ENCODE data around the gene SIGMAR1.
A peak's percentile ranks its signal among the peaks of the same experiment; 100 is the strongest.

The SIGMAR1 gene

DNA sequence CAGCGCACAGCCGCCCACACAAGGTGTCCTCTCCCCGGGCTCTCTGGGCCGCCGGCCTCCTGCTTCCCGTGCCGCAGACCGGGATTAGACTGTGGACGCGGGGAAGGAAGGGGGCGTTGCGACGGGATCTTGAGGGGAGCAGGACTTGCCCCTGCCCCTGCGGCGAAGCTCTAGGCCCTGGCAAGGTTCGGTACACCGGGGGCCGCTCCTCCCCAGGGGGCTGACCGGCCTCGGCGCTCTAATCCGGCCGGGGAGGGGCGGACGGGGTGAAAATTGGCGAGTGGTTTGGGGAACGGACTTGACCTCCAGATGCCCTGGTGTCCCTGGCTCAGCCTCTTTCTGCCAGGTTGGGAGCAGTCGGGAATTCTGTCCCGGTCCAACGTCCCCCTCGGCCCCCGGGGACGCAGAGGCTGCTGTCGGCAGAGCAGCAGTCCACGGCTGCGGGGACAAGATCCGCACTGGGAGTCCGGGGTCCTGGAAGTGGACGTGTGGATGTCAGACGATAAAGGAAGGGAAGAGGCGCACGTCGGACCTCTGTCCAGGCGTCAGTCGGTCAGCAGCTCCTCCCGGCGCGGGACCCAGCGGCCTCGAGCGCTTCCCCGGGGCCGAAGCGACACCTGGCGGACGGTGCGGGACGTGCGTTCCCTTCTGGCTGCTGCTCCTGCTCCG lies 46.2 kb downstream of the SIGMAR1 start:
- Histone ChIP-seq H3K4me2 (ENCODE audit: low read length) (peak overlapping the region; percentile 9; the same call in 1 of the 2 replicates), H3K9ac (ENCODE audit: low read length) (no peak overlapping the region), H3K79me2 (ENCODE audit: insufficient read depth, low read length) (no peaks in the 10 kb centered on the region), H3F3A (ENCODE audit: insufficient read depth, low read length) (no peaks in the 10 kb centered on the region), H3K4me1 (ENCODE audit: insufficient read depth, low read length, severe bottlenecking) (no peaks in the 10 kb centered on the region), H2AFZ (ENCODE audit: low read length) (no peak overlapping the region), H3K9me3 (ENCODE audit: low read length) (no peaks in the 10 kb centered on the region), H3K27ac (ENCODE audit: low read depth, low read length, poor library complexity, severe bottlenecking) (no peak overlapping the region), H3K9me2 (ENCODE audit: low read depth, low read length) (no peaks in the 10 kb centered on the region), H3K27me3 (ENCODE audit: insufficient read depth, low read length) (peaks cover 8% of the 10 kb centered on the region; the same call in 1 of the 2 replicates), H3K4me3 (ENCODE audit: low read depth, low read length, poor library complexity, severe bottlenecking) (no peak overlapping the region), H4K20me1 (ENCODE audit: insufficient read depth, low read length) (no peaks in the 10 kb centered on the region), H3K36me3 (ENCODE audit: insufficient read depth, low read length) (no peaks in the 10 kb centered on the region)
- TF ChIP-seq, protein P1, sequence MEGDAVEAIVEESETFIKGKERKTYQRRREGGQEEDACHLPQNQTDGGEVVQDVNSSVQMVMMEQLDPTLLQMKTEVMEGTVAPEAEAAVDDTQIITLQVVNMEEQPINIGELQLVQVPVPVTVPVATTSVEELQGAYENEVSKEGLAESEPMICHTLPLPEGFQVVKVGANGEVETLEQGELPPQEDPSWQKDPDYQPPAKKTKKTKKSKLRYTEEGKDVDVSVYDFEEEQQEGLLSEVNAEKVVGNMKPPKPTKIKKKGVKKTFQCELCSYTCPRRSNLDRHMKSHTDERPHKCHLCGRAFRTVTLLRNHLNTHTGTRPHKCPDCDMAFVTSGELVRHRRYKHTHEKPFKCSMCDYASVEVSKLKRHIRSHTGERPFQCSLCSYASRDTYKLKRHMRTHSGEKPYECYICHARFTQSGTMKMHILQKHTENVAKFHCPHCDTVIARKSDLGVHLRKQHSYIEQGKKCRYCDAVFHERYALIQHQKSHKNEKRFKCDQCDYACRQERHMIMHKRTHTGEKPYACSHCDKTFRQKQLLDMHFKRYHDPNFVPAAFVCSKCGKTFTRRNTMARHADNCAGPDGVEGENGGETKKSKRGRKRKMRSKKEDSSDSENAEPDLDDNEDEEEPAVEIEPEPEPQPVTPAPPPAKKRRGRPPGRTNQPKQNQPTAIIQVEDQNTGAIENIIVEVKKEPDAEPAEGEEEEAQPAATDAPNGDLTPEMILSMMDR (IDR thresholded peaks at IDR 0.05; ENCODE audit: low read length) = peak; percentile 88
- TF ChIP-seq EZH2 (IDR thresholded peaks at IDR 0.05; ENCODE audit: borderline replicate concordance, low read length) = no peak

DNA sequence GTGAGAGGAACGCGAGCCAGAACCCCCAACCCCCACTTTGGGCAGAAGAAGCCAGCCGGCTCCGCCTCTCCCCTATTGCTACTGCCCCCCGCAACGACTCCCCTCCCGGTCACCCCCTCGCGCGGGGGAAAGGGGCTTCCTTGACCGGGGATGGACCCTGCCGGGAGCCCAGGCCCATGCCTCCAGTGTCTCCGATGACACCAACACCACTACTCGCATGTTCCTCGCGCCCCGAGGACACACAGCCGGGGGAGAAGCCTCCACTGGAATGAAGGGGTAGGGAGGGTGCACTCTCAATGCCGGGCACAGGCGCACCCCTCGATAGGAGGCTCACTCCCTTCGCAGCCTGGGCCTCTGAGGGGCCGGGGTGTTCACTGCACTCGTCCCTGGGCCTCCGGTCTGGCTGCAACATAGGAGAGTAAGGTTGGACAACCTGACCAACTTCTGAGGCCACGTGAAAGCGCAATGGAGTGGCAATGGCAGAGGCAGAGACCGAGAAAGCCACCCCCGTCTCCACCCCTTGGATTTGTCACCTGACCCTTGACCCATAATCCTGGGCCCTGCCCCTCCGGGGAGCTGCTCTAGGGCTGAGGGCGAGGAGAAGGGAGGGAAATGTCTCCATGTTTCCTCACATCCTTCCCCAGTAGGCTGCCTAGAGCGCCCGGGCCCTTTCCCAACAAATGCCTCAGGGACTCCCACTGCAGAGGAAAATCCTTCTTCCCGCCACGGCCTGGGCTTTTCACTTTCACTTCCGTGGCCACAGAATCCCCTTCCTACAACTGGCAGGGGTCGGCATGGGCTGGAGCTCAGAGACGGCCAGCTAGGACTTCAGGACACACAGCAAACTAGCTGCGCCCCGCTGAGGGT lies 47.0 kb downstream of the SIGMAR1 start:
- H3K4me2 ChIP-seq (ENCODE audit: low read length) = peak overlapping the region; percentile 34; the same call in 1 of the 2 replicates
- H4K20me1 ChIP-seq (ENCODE audit: insufficient read depth, low read length) = no peaks in the 10 kb centered on the region
- H3K9me2 ChIP-seq (ENCODE audit: low read depth, low read length) = no peaks in the 10 kb centered on the region
- H3F3A ChIP-seq (ENCODE audit: insufficient read depth, low read length) = no peaks in the 10 kb centered on the region
- H2AFZ ChIP-seq (ENCODE audit: low read length) = no peak overlapping the region
- H3K79me2 ChIP-seq (ENCODE audit: insufficient read depth, low read length) = no peaks in the 10 kb centered on the region
- TF ChIP-seq EZH2 (IDR thresholded peaks at IDR 0.05; ENCODE audit: borderline replicate concordance, low read length) = no peak
- TF ChIP-seq, protein P1 (IDR thresholded peaks at IDR 0.05; ENCODE audit: low read length) = no peak
- no peaks in the 10 kb centered on the region for H3K36me3 ChIP-seq (ENCODE audit: insufficient read depth, low read length)
- H3K9me3 ChIP-seq (ENCODE audit: low read length) = no peaks in the 10 kb centered on the region
- no peak overlapping the region for H3K27ac ChIP-seq (ENCODE audit: low read depth, low read length, poor library complexity, severe bottlenecking)
- H3K9ac ChIP-seq (ENCODE audit: low read length) = no peak overlapping the region
- peaks cover 13% of the 10 kb centered on the region; the same call in 1 of the 2 replicates for H3K27me3 ChIP-seq (ENCODE audit: insufficient read depth, low read length)
- no peak overlapping the region for H3K4me3 ChIP-seq (ENCODE audit: low read depth, low read length, poor library complexity, severe bottlenecking)
- no peaks in the 10 kb centered on the region for H3K4me1 ChIP-seq (ENCODE audit: insufficient read depth, low read length, severe bottlenecking)

DNA sequence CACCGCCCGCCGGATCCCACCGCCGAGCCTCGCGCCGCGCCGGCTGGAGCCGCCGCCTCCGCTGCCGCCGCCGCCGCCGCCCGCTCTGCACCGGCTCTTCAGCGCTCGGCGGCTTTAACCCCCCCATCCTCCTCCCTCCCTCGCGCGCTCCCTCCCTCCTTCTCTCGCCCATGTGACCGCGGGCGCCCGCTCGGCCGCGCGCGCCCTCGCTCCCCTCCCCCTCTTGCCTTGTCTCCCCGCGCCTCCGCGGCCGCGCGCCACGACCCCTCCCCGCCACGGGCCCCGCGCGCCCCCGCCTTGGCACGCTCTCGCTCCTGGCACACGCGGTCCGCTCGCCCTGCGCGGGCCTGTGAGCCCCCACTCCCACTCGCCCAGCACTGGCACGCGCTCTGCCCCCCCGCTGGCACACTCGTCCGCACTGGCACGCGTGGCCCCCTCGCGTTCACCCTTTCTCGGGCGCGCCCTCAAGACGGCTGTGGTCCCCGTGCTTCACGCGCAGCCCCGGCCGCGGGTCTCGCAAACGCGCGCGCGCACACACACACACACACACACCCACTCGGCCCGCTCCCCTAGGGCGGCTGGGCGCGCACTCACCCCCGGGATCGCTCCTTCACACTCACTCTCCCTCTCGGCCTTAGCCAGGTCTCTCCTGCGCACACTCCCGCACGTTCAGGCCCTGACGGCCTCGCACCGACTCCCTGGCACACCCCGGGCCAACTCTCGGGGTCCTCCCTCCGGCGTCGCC lies 47.8 kb downstream of the SIGMAR1 start, which contains the start of gene CNTFR:
Gene CNTFR (minus strand): TSS at position 89 of the 745 bp plus-strand sequence. CDS start 20,743 bp downstream, outside the sequence.
- Histone ChIP-seq H4K20me1 (ENCODE audit: insufficient read depth, low read length) (no peaks in the 10 kb centered on the region), H3K27me3 (ENCODE audit: insufficient read depth, low read length) (peaks cover 13% of the 10 kb centered on the region; the same call in 1 of the 2 replicates), H3K9me2 (ENCODE audit: low read depth, low read length) (no peaks in the 10 kb centered on the region), H3K9ac (ENCODE audit: low read length) (no peak within 1 kb of the TSS), H3K79me2 (ENCODE audit: insufficient read depth, low read length) (no peaks in the 10 kb centered on the region), H3K27ac (ENCODE audit: low read depth, low read length, poor library complexity, severe bottlenecking) (no peak within 1 kb of the TSS), H3F3A (ENCODE audit: insufficient read depth, low read length) (no peaks in the 10 kb centered on the region), H3K4me2 (ENCODE audit: low read length) (peak within 1 kb of the TSS; percentile 34; the same call in 1 of the 2 replicates), H3K4me1 (ENCODE audit: insufficient read depth, low read length, severe bottlenecking) (no peaks in the 10 kb centered on the region), H3K4me3 (ENCODE audit: low read depth, low read length, poor library complexity, severe bottlenecking) (peak within 1 kb of the TSS; percentile 32), H3K9me3 (ENCODE audit: low read length) (no peaks in the 10 kb centered on the region), H3K36me3 (ENCODE audit: insufficient read depth, low read length) (no peaks in the 10 kb centered on the region), H2AFZ (ENCODE audit: low read length) (no peak within 1 kb of the TSS)
- TF ChIP-seq EZH2 (IDR thresholded peaks at IDR 0.05; ENCODE audit: borderline replicate concordance, low read length) = no peak
- TF ChIP-seq, protein P1 (IDR thresholded peaks at IDR 0.05; ENCODE audit: low read length) = no peak
